T-helper 1 cell treated with Interleukin-12 subunit alpha and Interleukin-12 subunit beta and Interleukin-4 antibody, amounts not matched to agents 30 μg/mL and 1 μg/mL, for 36 hours (primary cell): ENCODE data around the gene KRTAP5-4.
"Not testable (repeated sequence)": the region's sequence is repeated elsewhere in the genome, so short reads cannot be mapped to it uniquely, and the experiment has no call there.

Experiments used
- H3K27ac Mint-ChIP-seq: one replicate; pipeline ENCODE4 v1.8.0; 2021; ENCODE audit warnings: mild to moderate bottlenecking, mixed read lengths
- H3K27me3 Mint-ChIP-seq: one replicate; pipeline ENCODE4 v1.8.0; 2021; ENCODE audit warnings: low read depth, mixed read lengths
- H3K36me3 Mint-ChIP-seq: one replicate; pipeline ENCODE4 v1.8.0; 2021; ENCODE audit warnings: low read depth, mixed read lengths
- H3K4me1 Mint-ChIP-seq: one replicate; pipeline ENCODE4 v1.8.0; 2021; ENCODE audit warnings: low read depth, mixed read lengths
- H3K4me3 Mint-ChIP-seq: one replicate; pipeline ENCODE4 v1.8.0; 2021; ENCODE audit warnings: mild to moderate bottlenecking, moderate library complexity, mixed read lengths
- H3K9me3 Mint-ChIP-seq: one replicate; pipeline ENCODE4 v1.8.0; 2021; ENCODE audit warnings: mixed read lengths

Gene KRTAP5-4

GRCh38 chr11:1622086-1622485 is at the start of gene KRTAP5-4:
Gene KRTAP5-4, minus strand, starts transcription at chr11:1622138. Its CDS starts 45 bp downstream, at chr11:1622093.
- no peaks in the 10 kb centered on the region for H3K36me3 Mint-ChIP-seq

GRCh38 chr11:1671658-1672057 is 49.7 kb upstream of the KRTAP5-4 start:
- peak overlapping the region; percentile 6 for H3K27ac Mint-ChIP-seq
- H3K36me3 Mint-ChIP-seq: no peaks in the 10 kb centered on the region
- H3K4me3 Mint-ChIP-seq: no peak overlapping the region
- peaks cover 42% of the 10 kb centered on the region for H3K27me3 Mint-ChIP-seq
- no peaks in the 10 kb centered on the region for H3K4me1 Mint-ChIP-seq
- no peaks in the 10 kb centered on the region for H3K9me3 Mint-ChIP-seq

More at GRCh38 chr11:1622086-1622485, at the start of gene KRTAP5-4:
- no peak within 1 kb of the TSS for H3K27ac Mint-ChIP-seq
- no peaks in the 10 kb centered on the region for H3K27me3 Mint-ChIP-seq
- no peak within 1 kb of the TSS for H3K4me3 Mint-ChIP-seq
- H3K4me1 Mint-ChIP-seq: peaks cover 1% of the 10 kb centered on the region
- H3K9me3 Mint-ChIP-seq: no peaks in the 10 kb centered on the region

- Mint-ChIP-seq H3K4me3 (no peak overlapping the region), H3K27me3 (peaks cover 37% of the 10 kb centered on the region), H3K4me1 (no peaks in the 10 kb centered on the region), H3K9me3 (no peaks in the 10 kb centered on the region), H3K36me3 (no peaks in the 10 kb centered on the region), H3K27ac (peak overlapping the region; percentile 20)
These were observed 49.0 kb upstream of the KRTAP5-4 start for GRCh38 chr11:1670905-1671371.

GRCh38 chr11:1670457-1670856 is 48.5 kb upstream of the KRTAP5-4 start:
- not testable (repeated sequence) for H3K9me3 Mint-ChIP-seq, H3K4me1 Mint-ChIP-seq, H3K4me3 Mint-ChIP-seq, H3K27ac Mint-ChIP-seq, H3K36me3 Mint-ChIP-seq
- peaks cover 34% of the 10 kb centered on the region for H3K27me3 Mint-ChIP-seq

GRCh38 chr11:1669546-1670218 is 47.7 kb upstream of the KRTAP5-4 start:
- Mint-ChIP-seq H3K4me1 (no peaks in the 10 kb centered on the region), H3K9me3 (no peaks in the 10 kb centered on the region), H3K27ac (no peak overlapping the region), H3K27me3 (peaks cover 26% of the 10 kb centered on the region), H3K4me3 (no peak overlapping the region), H3K36me3 (no peaks in the 10 kb centered on the region)

GRCh38 chr11:1668911-1669473 is 47.1 kb upstream of the KRTAP5-4 start:
- peaks cover 26% of the 10 kb centered on the region for H3K27me3 Mint-ChIP-seq

GRCh38 chr11:1667906-1668305 is 46.0 kb upstream of the KRTAP5-4 start:
- Mint-ChIP-seq H3K27me3 (peaks cover 21% of the 10 kb centered on the region), H3K36me3 (no peaks in the 10 kb centered on the region), H3K9me3 (no peaks in the 10 kb centered on the region), H3K4me3 (no peak overlapping the region), H3K27ac (no peak overlapping the region), H3K4me1 (no peaks in the 10 kb centered on the region)

More at GRCh38 chr11:1668911-1669473, 47.1 kb upstream of the KRTAP5-4 start:
- Mint-ChIP-seq H3K9me3 (no peaks in the 10 kb centered on the region), H3K4me1 (no peaks in the 10 kb centered on the region), H3K36me3 (no peaks in the 10 kb centered on the region), H3K27ac (no peak overlapping the region), H3K4me3 (no peak overlapping the region)

- peaks cover 21% of the 10 kb centered on the region for H3K27me3 Mint-ChIP-seq
- no peak overlapping the region for H3K27ac Mint-ChIP-seq
- H3K4me3 Mint-ChIP-seq: no peak overlapping the region
- no peaks in the 10 kb centered on the region for H3K9me3 Mint-ChIP-seq
- no peaks in the 10 kb centered on the region for H3K4me1 Mint-ChIP-seq
- no peaks in the 10 kb centered on the region for H3K36me3 Mint-ChIP-seq
These were observed 45.3 kb upstream of the KRTAP5-4 start for GRCh38 chr11:1667121-1667850.

GRCh38 chr11:1665313-1665712 is 43.4 kb upstream of the KRTAP5-4 start:
- no peak overlapping the region for H3K4me3 Mint-ChIP-seq
- H3K27me3 Mint-ChIP-seq: peaks cover 25% of the 10 kb centered on the region

GRCh38 chr11:1662699-1663283 is 40.9 kb upstream of the KRTAP5-4 start:
- H3K36me3 Mint-ChIP-seq, H3K27ac Mint-ChIP-seq, H3K4me1 Mint-ChIP-seq, H3K4me3 Mint-ChIP-seq, H3K9me3 Mint-ChIP-seq: not testable (repeated sequence)
- peaks cover 18% of the 10 kb centered on the region for H3K27me3 Mint-ChIP-seq

More at GRCh38 chr11:1665313-1665712, 43.4 kb upstream of the KRTAP5-4 start:
- Mint-ChIP-seq H3K9me3 (no peaks in the 10 kb centered on the region), H3K4me1 (no peaks in the 10 kb centered on the region), H3K27ac (no peak overlapping the region), H3K36me3 (no peaks in the 10 kb centered on the region)

- H3K27me3 Mint-ChIP-seq: peaks cover 18% of the 10 kb centered on the region
- not testable (repeated sequence) for H3K4me3 Mint-ChIP-seq, H3K4me1 Mint-ChIP-seq, H3K9me3 Mint-ChIP-seq, H3K27ac Mint-ChIP-seq, H3K36me3 Mint-ChIP-seq
These were observed 39.7 kb upstream of the KRTAP5-4 start for GRCh38 chr11:1661454-1662269.

GRCh38 chr11:1660111-1660867 is 38.4 kb upstream of the KRTAP5-4 start:
- peaks cover 18% of the 10 kb centered on the region for H3K27me3 Mint-ChIP-seq

GRCh38 chr11:1659506-1659905 is 37.6 kb upstream of the KRTAP5-4 start:
- no peaks in the 10 kb centered on the region for H3K9me3 Mint-ChIP-seq
- H3K27me3 Mint-ChIP-seq: peaks cover 21% of the 10 kb centered on the region
- no peaks in the 10 kb centered on the region for H3K36me3 Mint-ChIP-seq
- no peak overlapping the region for H3K27ac Mint-ChIP-seq
- H3K4me1 Mint-ChIP-seq: peaks cover 6% of the 10 kb centered on the region
- H3K4me3 Mint-ChIP-seq: no peak overlapping the region

More at GRCh38 chr11:1660111-1660867, 38.4 kb upstream of the KRTAP5-4 start:
- no peak overlapping the region for H3K4me3 Mint-ChIP-seq
- H3K36me3 Mint-ChIP-seq: no peaks in the 10 kb centered on the region
- no peak overlapping the region for H3K27ac Mint-ChIP-seq
- no peaks in the 10 kb centered on the region for H3K9me3 Mint-ChIP-seq
- H3K4me1 Mint-ChIP-seq: peaks cover 6% of the 10 kb centered on the region
